HCT116 (cell line): ENCODE data around the gene MFGE8.

Source experiments
- EGR1 ChIP-seq: IDR thresholded peaks from 2 replicates; pipeline ENCODE4 v1.6.1; 2012; ENCODE audit warnings: low read depth
- EZH2 ChIP-seq: fragments of 200-600 bp; sonication (generic); IDR thresholded peaks from 2 replicates; pipeline ENCODE4 v1.6.1; 2017; ENCODE audit warnings: antibody characterized with exemption, mixed run types
- EZH2phosphoT487 ChIP-seq: fragments of 200-600 bp; IDR thresholded peaks from 2 replicates; pipeline ENCODE4 v1.6.1; 2018; ENCODE audit warnings: antibody characterized with exemption, borderline replicate concordance
- JUND ChIP-seq: IDR thresholded peaks from 2 replicates; pipeline ENCODE4 v1.6.1; 2012
- POLR2A ChIP-seq: IDR thresholded peaks from 2 replicates; pipeline ENCODE4 v1.7.0; 2011; ENCODE audit warnings: borderline replicate concordance; ENCODE audit not compliant: insufficient read depth, insufficient read length; ENCODE audit errors: extremely low read depth
- POLR2AphosphoS5 ChIP-seq: IDR thresholded peaks from 2 replicates; pipeline ENCODE4 v1.6.1; 2011; ENCODE audit warnings: mild to moderate bottlenecking, low read depth, low read length, moderate library complexity
- RAD21 ChIP-seq: IDR thresholded peaks from 2 replicates; pipeline ENCODE4 v1.6.1; 2012; ENCODE audit warnings: low read depth, mild to moderate bottlenecking
- REST ChIP-seq: IDR thresholded peaks from 2 replicates; pipeline ENCODE4 v1.6.1; 2012; ENCODE audit warnings: low read depth
- ZBTB33 ChIP-seq: IDR thresholded peaks from 2 replicates; pipeline ENCODE4 v1.6.1; 2011; ENCODE audit warnings: mild to moderate bottlenecking, low read length, moderate library complexity; ENCODE audit not compliant: insufficient replicate concordance; ENCODE audit errors: extremely low read depth
- TF ChIP-seq, protein P1 (sequence below), 3 experiments: fragments of 200-600 bp in 1 of 3; sonication (generic) in 1 of 3; IDR thresholded peaks in 2 of 3; conservative IDR thresholded peaks in 1 of 3; 2 replicates each; pipeline ENCODE4 v1.5.1; 2012 to 2017; ENCODE audit warnings: low read depth in 2 of 3, low read length in 2 of 3, antibody characterized with exemption in 1 of 3, borderline replicate concordance in 1 of 3, control low read depth in 1 of 3, mild to moderate bottlenecking in 1 of 3, mixed read lengths in 1 of 3, mixed run types in 1 of 3, moderate library complexity in 1 of 3; ENCODE audit not compliant: insufficient read depth in 1 of 3

- no peak for TF ChIP-seq EZH2phosphoT487
- TF ChIP-seq REST, result no peak
- no peak for TF ChIP-seq ZBTB33
- TF ChIP-seq, protein P1, sequence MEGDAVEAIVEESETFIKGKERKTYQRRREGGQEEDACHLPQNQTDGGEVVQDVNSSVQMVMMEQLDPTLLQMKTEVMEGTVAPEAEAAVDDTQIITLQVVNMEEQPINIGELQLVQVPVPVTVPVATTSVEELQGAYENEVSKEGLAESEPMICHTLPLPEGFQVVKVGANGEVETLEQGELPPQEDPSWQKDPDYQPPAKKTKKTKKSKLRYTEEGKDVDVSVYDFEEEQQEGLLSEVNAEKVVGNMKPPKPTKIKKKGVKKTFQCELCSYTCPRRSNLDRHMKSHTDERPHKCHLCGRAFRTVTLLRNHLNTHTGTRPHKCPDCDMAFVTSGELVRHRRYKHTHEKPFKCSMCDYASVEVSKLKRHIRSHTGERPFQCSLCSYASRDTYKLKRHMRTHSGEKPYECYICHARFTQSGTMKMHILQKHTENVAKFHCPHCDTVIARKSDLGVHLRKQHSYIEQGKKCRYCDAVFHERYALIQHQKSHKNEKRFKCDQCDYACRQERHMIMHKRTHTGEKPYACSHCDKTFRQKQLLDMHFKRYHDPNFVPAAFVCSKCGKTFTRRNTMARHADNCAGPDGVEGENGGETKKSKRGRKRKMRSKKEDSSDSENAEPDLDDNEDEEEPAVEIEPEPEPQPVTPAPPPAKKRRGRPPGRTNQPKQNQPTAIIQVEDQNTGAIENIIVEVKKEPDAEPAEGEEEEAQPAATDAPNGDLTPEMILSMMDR (IDR thresholded peaks at IDR 0.05 in 2 of 3, conservative IDR thresholded peaks at IDR 0.05 in 1 of 3; ENCODE audit: borderline replicate concordance in 1 of 3, insufficient read depth in 1 of 3, low read depth in 2 of 3, low read length in 2 of 3), result no peak
- no peak for TF ChIP-seq POLR2AphosphoS5
- TF ChIP-seq POLR2A, result peak; percentile 88
- TF ChIP-seq RAD21, result no peak
- no peak for TF ChIP-seq EZH2
- no peak for TF ChIP-seq EGR1
- no peak for TF ChIP-seq JUND
Observed at GRCh38 chr15:88913850-88914169, 631 bp upstream of the MFGE8 start.
